Nephron progenitor cell (in vitro differentiated cells): ENCODE data around the gene ATN1.
A peak's percentile ranks its signal among the peaks of the same experiment; 100 is the strongest.

ENCODE experiments used
- DNase-seq: peaks from one replicate; pipeline ENCODE4 v3.0.0; 2021
- H3K27ac Mint-ChIP-seq: 2 replicates; pipeline ENCODE4 v1.8.0; 2021; ENCODE audit warnings: mild to moderate bottlenecking, moderate library complexity, mixed read lengths
- H3K27me3 Mint-ChIP-seq: 2 replicates; pipeline ENCODE4 v1.8.0; 2021; ENCODE audit warnings: mild to moderate bottlenecking, low read depth, mixed read lengths; ENCODE audit not compliant: poor library complexity
- H3K36me3 Mint-ChIP-seq: 2 replicates; pipeline ENCODE4 v1.8.0; 2021; ENCODE audit warnings: low read depth, mixed read lengths
- H3K4me1 Mint-ChIP-seq: 2 replicates; pipeline ENCODE4 v1.8.0; 2021; ENCODE audit warnings: mixed read lengths
- H3K4me3 Mint-ChIP-seq: 2 replicates; pipeline ENCODE4 v1.8.0; 2021; ENCODE audit warnings: mild to moderate bottlenecking, moderate library complexity, mixed read lengths
- H3K9me3 Mint-ChIP-seq: 2 replicates; pipeline ENCODE4 v1.8.0; 2021; ENCODE audit warnings: mild to moderate bottlenecking, moderate library complexity, mixed read lengths
- CTCF ChIP-seq: fragments of 200-600 bp; sonication (generic); IDR thresholded peaks from 2 replicates; pipeline ENCODE4 v1.5.0; 2021; ENCODE audit warnings: antibody characterized with exemption

Gene ATN1

GRCh38 chr12:6965026-6965661 lies 37.4 kb downstream of the ATN1 start:
- Mint-ChIP-seq H3K27ac (peak overlapping the region; percentile 85), H3K36me3 (peaks cover 39% of the 10 kb centered on the region), H3K4me3 (no peak overlapping the region), H3K4me1 (peaks cover 52% of the 10 kb centered on the region), H3K9me3 (no peaks in the 10 kb centered on the region), H3K27me3 (no peaks in the 10 kb centered on the region)
- DNase-seq = peak; percentile 88
- peak; percentile 90 for TF ChIP-seq CTCF

GRCh38 chr12:6965714-6966113 lies 38.0 kb downstream of the ATN1 start:
- Mint-ChIP-seq H3K36me3 (peaks cover 39% of the 10 kb centered on the region), H3K4me3 (no peak overlapping the region), H3K27ac (peak overlapping the region; percentile 85), H3K4me1 (peaks cover 50% of the 10 kb centered on the region), H3K27me3 (no peaks in the 10 kb centered on the region), H3K9me3 (no peaks in the 10 kb centered on the region)
- TF ChIP-seq CTCF = no peak
- no peak for DNase-seq

- Mint-ChIP-seq H3K27me3 (no peaks in the 10 kb centered on the region), H3K36me3 (peaks cover 39% of the 10 kb centered on the region), H3K9me3 (no peaks in the 10 kb centered on the region), H3K4me3 (no peak overlapping the region), H3K27ac (peak overlapping the region; percentile 86), H3K4me1 (peaks cover 48% of the 10 kb centered on the region)
- TF ChIP-seq CTCF = no peak
- no peak for DNase-seq
These were observed 38.6 kb downstream of the ATN1 start for GRCh38 chr12:6966351-6966750.

GRCh38 chr12:6967651-6968100 lies 39.9 kb downstream of the ATN1 start:
- Mint-ChIP-seq H3K9me3 (no peaks in the 10 kb centered on the region), H3K4me1 (peaks cover 48% of the 10 kb centered on the region), H3K27me3 (no peaks in the 10 kb centered on the region), H3K36me3 (peaks cover 39% of the 10 kb centered on the region), H3K4me3 (no peak overlapping the region), H3K27ac (no peak overlapping the region)
- TF ChIP-seq CTCF = no peak
- DNase-seq = no peak

DNA sequence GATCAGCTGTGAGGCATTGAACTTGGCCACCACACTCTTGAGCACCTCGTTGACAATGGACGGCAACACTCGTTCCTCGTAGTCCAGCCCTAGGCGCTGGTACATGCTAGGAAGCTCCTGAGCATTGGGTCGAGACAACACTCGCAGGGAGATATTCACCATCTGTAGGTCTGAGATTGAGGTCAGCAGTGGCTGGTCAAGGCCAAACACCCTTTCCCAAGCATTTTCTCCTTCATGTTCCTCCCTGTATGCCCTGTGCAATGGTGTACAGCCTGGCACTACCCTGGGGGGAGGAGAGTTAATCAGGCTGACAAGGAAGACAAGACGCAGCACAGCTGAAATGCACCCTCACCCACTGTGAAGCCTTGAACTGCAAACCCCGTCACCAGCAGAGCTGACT lies 40.7 kb downstream of the ATN1 start:
- no peak for TF ChIP-seq CTCF
- H3K27ac Mint-ChIP-seq = peak overlapping the region; percentile 67
- H3K4me3 Mint-ChIP-seq = peak overlapping the region; percentile 100
- peaks cover 52% of the 10 kb centered on the region for H3K4me1 Mint-ChIP-seq
- no peaks in the 10 kb centered on the region for H3K9me3 Mint-ChIP-seq
- peaks cover 2% of the 10 kb centered on the region for H3K27me3 Mint-ChIP-seq
- peaks cover 39% of the 10 kb centered on the region for H3K36me3 Mint-ChIP-seq
- no peak for DNase-seq

- H3K9me3 Mint-ChIP-seq = no peaks in the 10 kb centered on the region
- H3K27me3 Mint-ChIP-seq = peaks cover 4% of the 10 kb centered on the region
- DNase-seq = peak; percentile 46
- H3K4me3 Mint-ChIP-seq = peak overlapping the region; percentile 100
- peaks cover 52% of the 10 kb centered on the region for H3K4me1 Mint-ChIP-seq
- peaks cover 47% of the 10 kb centered on the region for H3K36me3 Mint-ChIP-seq
- peak overlapping the region; percentile 100 for H3K27ac Mint-ChIP-seq
- TF ChIP-seq CTCF = no peak
These were observed 42.4 kb downstream of the ATN1 start for GRCh38 chr12:6970096-6970527.
